Stimulated activated naive CD8-positive, alpha-beta T cell treated with anti-CD3 and anti-CD28 coated beads, Interleukin-15, Interleukin-2, amounts not matched to agents 100 U/mL and 50 U/mL, for 24 hours (primary cell): ENCODE data around the gene UTP20.
"Not testable (repeated sequence)": the region's sequence is repeated elsewhere in the genome, so short reads cannot be mapped to it uniquely, and the experiment has no call there.

Experiments
- ATAC-seq: fragments of 150-1000 bp; cut with Tn5 transposase; one replicate; pipeline ENCODE4 v1.10.0; 2021
- DNase-seq: peaks from one replicate; pipeline ENCODE4 v3.0.0; 2021

Gene UTP20

DNA sequence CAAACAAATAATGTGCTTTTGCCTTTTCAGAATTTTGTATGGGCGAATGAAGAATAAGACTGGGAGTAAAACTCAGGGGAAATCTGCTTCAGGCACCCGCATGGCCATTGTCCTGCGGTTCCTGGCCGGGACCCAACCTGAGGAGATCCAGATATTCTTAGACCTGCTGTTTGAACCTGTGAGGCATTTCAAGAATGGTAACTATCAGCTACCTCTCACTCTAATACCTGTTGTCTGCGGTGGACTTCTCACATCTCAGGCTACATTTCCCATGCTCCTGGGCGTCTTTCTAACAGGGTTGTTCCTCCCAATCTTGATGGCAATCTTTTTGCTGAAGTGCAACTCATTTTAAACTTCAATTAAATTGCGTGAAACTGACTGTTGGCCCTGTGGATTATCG, 47.1 kb downstream of the UTP20 start:
- DNase-seq (no peak), ATAC-seq (no peak)

DNA sequence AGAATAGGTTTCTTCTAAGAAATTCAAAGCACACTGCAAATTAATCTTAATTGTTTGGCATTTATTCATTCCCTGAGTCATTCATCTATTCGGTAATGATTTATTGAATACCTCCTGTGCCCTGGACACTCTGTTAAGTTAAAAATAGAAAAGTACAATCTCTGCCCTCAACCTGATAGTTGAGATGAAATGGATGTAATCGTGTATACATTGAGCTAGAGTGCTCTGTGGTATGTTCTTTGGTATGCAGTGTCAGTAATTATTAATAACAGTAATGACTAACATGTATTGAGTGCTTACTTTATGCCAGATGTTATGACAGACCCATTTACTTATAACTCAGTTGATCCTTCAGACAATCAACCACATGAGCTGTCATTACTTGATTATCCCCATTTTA, 47.6 kb downstream of the UTP20 start:
- DNase-seq (no peak), ATAC-seq (no peak)

DNA sequence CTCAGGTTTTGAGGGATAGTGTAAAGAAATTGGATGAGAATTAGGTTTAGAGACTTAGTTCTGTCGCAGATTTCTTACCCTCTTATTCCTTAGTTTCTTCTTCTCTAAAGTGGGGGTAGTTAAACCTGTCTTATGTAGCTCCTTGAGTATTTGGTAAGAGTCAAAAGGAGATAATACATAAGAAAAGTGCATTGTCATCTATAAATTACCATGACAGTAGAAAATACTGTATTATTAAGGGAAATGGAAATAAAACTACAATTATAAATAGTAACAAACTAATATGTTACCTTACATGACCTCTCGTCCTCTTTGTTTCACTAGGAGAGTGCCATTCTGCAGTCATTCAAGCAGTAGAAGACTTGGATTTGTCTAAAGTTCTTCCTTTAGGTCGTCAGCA, 49.0 kb downstream of the UTP20 start:
- ATAC-seq, result no peak
- DNase-seq, result no peak

DNA sequence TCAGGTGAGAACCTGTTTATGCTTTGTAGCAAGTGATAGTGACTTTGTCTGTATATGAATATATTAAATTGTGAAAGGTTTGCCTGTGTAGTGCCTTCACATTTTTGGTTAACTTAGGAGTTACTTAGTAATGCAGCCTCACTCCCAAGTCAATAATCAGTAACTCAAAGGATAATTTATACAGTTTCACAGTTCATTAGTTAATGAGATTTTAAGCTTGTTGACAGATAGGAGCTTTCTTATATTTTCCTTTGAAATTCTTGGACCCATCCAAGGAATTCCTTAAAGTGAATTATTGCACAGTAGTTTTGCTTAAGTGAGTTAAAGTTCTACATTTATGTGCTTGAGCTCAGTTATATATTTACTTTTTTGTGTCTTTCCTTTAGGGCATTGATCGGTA, 50.7 kb downstream of the UTP20 start:
- ATAC-seq, result no peak
- no peak for DNase-seq

DNA sequence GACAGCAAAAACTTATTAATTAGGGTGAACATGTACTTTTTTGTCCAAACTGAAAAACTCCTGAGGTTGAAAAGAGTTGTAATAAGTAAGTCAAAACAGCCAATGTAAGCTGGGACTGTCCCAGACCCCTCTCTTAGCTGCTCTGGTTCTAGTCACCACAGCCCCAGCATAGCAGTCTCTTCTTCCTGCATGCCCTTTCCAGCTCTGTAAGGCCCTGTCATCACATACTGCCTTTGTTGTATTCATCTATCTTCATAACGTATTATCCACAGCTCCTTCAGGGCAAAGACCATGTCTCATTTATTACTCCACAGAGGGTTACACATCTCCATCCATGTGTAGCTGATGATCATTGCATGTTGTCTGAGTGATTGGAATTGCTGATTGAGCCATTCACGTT, 56.5 kb downstream of the UTP20 start:
- ATAC-seq, result no peak
- no peak for DNase-seq

DNA sequence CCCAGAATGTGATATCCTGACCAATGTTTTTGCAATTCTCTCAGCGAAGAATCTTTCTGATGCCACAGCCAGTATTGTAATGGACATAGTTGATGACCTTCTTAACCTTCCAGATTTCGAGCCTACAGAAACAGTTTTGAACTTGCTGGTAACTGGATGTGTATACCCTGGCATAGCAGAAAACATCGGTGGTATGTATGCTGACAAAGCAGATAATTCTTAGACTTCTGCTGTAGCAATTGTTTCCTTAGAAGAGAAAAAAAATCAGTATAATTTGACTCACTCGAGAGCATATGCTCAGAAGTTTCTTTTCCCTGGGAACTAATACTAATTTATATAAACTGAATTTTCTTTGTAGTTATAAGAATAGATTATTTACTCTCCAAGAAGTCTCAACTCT, 58.2 kb downstream of the UTP20 start:
- DNase-seq (no peak), ATAC-seq (no peak)

DNA sequence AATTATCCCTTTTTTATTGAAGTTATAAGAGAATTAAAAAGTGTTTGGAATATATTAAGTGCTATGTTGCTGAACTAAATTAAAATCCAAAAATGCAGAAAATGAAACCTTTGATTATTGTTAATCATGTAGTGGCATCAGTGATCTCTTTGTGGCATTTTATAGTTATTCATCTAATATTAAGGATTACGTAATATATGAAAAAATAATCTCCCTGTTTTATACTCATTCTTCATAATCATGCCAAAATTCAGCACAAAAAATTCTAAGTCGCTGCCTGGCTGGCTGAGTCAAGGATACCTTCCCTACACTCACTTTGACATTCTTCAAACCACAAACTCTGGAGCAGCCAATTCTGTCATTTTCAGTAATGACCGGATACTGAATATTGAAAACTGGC, 64.0 kb downstream of the UTP20 start:
- ATAC-seq (no peak), DNase-seq (no peak)

DNA sequence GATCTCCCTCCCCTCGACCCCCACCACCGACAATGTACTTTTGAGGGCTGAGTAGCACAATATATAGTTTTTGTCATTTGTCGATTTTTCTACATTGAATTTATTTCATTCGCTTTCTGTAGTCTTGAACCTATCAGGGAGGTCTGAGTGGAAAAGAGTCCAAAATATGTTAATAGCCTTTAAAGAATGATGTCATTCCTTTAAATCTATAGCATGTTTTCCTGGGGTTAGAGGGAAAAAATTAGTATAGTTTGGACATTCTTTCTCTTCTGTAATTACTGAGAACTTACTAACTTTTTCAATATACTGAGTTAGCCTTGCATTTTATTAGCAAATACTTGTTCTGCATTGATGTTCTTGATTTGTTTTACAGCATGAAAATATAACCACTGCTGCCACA, 71.8 kb downstream of the UTP20 start:
- no peak for ATAC-seq

DNA sequence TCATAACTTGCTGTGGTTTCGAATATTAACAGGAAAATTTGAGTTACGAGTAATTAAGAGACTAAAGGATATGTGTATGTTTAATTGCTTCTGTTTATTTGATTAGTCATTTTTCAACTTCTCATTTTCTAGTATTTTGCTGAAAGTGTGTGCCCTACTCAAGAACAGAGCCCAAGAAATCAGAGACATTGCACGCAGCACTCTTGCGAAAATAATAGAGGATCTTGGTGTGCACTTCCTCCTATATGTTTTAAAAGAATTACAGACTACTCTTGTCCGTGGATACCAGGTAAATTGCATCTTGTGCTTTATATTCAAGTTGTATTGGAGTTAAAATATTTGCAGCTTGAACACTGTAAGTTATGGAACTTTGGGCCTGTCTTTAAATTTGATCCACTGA, 76.9 kb downstream of the UTP20 start:
- ATAC-seq (no peak), DNase-seq (no peak)

More for the DNA sequence above, 71.8 kb downstream of the UTP20 start:
- no peak for DNase-seq

DNA sequence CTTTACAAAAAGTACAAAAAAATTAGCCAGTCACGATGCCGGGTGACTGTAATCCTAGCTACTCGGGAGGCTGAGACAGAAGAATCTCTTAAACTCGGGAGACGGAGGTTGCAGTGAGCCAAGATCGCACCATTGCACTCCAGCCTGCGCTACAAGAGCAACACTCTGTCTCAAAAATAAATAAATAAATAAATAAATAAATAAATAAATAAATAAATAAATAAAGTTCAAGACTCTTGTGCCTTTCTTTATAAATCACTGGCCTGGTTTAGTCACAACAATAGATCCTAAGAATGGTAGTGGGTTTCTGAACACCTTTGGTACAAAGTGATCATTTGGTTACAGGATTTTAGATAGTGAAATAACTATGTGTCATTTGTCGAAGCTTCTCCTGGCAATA, 81.5 kb downstream of the UTP20 start:
- ATAC-seq, result no peak
- no peak for DNase-seq

DNA sequence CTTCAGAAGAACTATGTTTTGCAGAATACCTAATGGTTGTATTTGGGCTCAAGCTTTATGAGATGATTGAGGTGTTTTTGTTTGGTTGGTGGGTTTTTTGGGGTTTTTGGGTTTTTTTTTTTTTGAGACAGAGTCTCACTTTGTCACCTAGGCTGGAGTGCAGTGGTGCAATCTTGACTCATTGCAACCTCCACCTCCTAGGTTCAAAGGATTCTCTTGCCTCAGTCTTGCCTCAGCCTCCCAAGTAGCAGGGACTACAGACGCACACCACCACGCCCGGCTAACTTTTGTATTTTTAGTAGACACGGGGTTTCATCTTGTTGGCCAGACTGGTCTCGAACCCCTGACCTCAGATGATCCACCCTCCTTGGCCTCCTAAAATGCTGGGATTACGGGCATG, 88.1 kb downstream of the UTP20 start:
- DNase-seq (no peak), ATAC-seq (no peak)

DNA sequence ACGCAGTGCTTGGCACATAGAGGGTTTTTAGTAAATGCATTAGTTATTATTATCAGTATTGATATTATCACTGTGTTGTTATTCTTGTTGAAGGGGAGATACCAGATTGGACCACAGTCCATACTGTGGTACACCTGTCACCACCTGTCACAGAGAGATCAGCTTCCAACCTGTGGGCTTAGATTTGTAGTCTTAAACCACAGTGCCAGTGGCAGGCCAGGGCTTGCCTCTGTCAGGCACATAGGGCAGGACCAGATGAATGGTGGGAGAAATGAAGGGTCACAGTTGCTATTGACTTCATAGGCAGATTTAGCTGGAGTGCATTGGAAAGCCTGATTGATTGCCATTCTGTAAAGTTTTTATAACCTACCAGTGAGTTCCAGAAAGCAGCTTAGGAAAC, 92.5 kb downstream of the UTP20 start:
- no peak for ATAC-seq
- no peak for DNase-seq

DNA sequence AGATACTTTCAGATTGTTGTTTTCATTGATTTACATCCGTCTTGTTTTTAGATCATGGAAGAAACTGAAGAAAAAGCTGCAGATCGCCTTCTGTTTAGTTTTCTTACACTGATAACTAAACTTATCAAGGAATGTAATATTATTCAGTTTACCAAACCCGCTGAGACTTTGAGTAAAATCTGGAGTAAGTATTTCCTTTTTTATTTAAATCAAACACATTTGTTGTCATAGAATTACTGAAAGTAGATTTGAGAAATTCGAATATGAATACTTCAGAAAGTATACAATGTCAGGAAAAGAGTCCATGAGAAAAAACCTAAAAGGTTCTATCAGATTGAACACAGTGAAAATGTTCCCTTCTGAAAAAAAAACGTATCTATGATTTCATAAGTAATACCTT, 95.7 kb downstream of the UTP20 start:
- DNase-seq, result no peak
- ATAC-seq, result no peak

DNA sequence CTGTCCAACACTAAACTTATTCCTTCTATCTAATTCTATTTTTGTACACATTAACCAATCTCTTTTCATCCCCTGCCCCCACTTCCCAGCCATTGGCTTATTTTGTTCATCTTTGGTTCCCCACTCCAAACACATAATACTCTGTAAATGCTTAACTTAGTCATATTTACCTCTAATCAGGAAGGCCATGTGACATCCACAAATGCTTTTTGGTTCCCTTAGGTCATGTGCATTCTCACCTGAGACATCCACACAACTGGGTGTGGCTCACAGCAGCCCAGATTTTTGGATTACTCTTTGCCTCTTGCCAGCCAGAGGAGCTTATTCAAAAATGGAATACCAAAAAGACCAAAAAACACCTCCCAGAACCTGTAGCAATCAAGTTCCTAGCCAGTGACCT, 99.2 kb downstream of the UTP20 start:
- no peak for DNase-seq
- ATAC-seq, result no peak

DNA sequence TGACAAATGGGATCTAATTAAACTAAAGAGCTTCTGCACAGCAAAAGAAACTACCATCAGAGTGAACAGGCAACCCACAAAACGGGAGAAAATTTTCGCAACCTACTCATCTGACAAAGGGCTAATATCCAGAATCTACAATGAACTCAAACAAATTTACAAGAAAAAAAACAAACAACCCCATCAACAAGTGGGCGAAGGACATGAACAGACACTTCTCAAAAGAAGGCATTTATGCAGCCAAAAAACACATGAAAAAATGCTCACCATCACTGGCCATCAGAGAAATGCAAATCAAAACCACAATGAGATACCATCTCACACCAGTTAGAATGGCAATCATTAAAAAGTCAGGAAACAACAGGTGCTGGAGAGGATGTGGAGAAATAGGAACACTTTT, 111.3 kb downstream of the UTP20 start:
- not testable (repeated sequence) for DNase-seq, ATAC-seq

DNA sequence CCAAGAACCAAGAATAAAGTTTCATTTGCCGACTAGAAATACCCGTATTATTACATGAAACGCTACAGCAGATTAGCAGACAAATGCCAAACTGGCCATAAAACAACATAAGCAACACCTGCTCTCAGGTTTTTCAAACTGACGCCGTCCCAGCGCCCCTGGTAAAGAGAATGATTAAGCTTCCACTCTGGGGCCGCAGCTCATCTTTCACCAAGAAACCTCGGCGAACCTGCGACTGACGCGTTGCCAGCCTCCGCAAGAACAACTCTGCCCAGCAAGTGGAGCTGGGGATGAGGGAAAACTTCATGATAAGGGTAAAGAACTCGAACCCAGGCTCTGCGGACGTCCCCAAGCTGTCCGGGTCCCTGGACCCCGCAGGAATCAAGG, 127.1 kb downstream of the UTP20 start:
- no peak for DNase-seq

DNA sequence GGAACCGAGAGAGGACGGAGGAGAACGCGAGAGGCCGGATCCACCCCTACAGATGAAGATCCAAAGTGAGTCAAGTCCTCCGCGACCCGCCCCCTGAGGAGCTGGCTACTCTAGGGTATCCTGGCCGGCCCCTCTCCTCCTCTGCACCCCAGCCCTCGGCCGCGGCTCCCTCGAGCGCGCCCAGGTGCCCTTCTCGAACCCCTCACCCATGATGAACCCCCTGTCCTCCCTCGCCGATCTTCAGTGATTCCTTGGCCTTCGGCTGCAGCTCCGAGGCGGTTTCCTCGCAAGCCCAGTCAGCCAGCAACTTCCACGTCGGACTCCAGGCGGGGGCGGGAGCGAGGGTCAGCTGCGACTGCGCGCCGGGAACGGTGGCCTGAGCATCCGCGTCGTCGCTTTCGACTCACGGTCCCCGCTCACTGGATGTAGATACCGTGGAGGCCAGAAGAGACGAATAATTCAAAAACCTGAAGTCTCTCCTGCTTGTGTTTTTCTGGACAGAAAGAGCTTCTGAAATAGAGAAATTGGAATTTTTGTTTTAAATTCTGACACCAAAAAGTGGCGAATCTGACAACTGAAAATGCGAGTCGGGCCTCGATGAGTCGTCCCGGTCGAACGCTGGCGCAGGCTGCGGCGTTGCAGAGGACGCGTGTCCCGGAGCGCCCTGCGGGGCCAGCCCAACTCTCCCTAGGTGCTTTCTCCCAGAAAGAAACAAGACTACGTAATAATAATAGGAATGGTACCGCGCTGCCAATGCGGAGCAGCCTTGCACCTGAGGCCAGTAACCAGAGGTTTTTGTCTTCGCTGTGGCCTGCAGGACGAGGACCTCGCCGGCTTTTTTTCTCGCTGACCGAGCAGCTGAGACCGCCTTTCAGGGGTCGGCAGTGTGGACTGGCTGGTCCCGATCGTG, 127.8 kb downstream of the UTP20 start, which contains the start of gene ARL1:
Gene ARL1, minus strand, starts transcription at position 337 of the 910 bp plus-strand sequence. Its CDS starts 127 bp downstream, at position 210.
- DNase-seq, result peak; percentile 87
- ATAC-seq, result peak; percentile 81

More for the DNA sequence above, 127.1 kb downstream of the UTP20 start:
- peak; percentile 7 for ATAC-seq

DNA sequence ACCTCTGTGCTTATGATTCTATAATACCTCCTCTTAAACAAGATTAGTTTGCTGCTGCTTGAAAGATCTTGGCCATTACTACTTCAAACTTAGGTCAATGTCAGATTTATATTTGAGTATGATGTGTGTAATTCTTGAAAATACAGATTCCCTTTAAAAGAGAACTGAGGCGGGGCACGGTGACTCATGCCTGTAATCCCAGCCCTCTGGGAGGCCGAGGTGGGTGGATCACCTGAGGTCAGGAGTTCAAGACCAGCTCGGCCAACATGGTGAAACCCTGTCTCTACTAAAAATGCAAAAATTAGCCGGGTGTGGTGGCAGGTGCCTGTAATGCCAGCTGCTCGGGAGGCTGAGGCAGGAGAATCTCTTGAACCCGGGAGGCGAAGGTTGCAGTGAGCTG, 130.3 kb downstream of the UTP20 start:
- not testable (repeated sequence) for DNase-seq, ATAC-seq

DNA sequence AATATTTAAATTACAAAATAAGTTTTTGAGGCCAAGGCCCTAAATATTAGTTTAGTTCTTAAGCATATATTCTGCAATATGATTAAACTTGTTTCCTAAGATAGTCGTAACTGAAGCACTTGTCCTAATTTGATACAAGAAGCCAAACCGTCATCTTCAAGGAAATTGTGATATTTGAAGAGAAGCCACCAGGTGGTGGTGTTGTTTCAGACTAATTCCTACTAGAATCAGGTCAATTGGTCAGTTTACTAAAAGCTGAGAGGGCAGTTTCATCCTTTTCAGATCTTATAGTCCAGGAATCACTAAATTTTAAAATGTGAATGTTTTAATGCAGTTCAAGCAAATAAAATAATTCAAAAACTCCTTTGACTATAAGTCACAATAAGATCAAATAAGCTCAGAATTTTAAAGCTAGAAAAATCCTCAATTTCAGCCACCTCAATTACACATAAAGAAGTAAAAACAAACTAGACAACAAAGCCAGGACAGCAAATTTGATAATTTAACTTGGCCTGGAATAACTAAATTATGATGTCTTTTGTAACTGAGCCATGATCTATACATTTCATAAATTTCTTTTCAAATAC, 134.7 kb downstream of the UTP20 start:
- peak; percentile 19 for DNase-seq

DNA sequence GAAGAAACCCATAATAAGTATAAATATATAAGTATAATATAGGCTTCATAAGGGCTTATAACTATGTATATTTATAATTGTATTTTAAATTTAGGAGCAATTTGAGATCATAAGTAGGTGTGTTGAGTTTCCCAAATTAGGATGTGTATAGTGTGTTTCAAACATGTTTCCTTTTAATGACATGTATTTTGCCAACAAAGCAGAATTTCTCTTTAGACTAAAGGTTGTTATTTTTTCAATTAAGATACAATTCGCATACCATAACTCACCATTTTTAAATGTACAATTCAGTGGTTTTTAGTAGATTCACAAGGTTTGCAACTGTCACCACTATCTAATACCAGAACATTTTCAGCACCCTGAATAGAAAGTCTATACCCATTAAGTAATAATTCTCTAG, 135.3 kb downstream of the UTP20 start:
- ATAC-seq, result no peak
- no peak for DNase-seq

More for the DNA sequence above, 134.7 kb downstream of the UTP20 start:
- ATAC-seq, result no peak

DNA sequence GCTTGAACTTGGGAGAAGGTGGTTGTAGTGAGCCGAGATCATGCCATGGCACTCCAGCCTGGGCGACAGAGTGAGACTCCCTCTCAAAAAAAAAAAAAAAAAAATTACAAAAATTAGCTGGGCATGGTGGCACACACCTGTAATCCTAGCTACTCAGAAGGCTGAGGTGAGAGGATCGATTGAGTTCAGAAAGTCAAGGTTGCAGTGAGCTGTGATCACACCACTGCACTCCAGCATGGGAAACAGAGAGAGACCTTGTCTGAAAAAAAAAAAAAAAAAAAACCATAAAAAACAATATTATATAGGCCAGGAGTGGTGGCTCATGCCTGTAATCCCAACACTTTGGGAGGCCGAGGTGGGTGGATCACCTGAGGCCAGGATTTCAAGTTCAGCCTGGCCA, 142.2 kb downstream of the UTP20 start:
- not testable (repeated sequence) for ATAC-seq, DNase-seq

DNA sequence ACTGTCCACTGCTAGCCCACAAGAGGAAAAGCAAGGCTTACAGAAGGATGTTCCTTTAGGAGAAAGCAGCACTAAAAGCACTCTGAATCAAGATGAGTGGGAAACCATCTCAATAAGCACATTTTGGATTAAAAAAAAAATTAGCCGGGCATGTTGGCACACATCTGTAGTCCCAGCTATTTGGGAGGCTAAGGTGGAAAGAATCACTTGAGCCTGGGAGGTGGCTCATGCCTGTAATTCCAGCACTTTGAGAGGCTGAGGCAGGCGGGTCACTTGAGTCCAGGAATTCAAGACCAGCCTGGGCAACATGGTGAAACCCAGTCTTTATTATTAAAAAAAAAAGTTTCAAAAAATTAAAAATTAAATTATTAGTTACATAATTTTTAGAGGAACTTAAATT, 144.7 kb downstream of the UTP20 start:
- ATAC-seq, result no peak
- DNase-seq, result no peak

DNA sequence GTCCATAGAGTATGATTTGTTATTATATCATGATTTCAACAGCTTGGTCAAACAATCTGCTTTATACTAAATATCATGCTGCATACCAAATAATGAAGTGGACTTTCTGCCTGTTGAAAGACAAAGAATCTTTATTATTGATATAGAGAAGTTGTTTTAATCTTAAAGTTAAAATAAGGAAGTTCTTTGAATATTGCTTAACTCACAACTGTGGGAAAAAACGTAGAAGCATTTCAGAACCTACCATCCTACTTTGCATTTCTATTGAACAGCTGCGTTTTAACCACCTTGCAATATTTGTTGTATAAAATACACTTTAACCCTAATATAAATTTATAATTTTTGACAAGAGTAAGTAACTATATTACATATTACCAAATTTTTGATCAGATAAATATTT, 150.6 kb downstream of the UTP20 start:
- ATAC-seq (no peak), DNase-seq (no peak)

DNA sequence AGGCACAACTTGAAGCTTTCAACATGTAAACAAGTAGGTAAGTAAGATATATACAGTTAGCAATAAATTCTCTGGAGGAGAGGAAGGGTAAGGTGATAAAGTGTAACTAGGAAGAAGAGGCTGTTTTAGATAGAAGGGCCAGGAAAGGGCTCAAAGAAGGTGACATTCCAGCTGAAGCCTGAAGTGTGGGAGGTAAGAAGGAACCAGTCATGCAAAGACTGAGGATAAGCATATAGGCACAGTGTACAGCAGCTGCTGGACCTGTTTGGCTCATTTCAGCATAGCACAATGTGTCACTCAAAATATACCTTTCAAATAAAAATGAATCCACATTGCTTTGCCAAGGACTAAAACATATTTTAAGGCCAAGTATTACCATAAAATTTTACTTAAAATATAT, 156.2 kb downstream of the UTP20 start:
- ATAC-seq (no peak), DNase-seq (no peak)
